MCF 10A (cell line): ENCODE results near the gene MAN1C1. TPM values are rescaled to one million over a fixed set of nuclear protein-coding genes. Genes with fewer than 3 reads are reported as not detected.

ENCODE experiments used
- BruUV-seq: library from RNA; stranded (reverse); fragments of 400-500 nt; replicated peaks from 2 replicates; lab custom pipeline; 2021; lab: Mats Ljungman, UMichigan
- CTCF ChIA-PET: fragments of 300-600 bp; sonication (Branson Sonifier 250); formaldehyde crosslinking; extraction: SDS; loops from one replicate; lab custom pipeline; 2021; ENCODE audit warnings: antibody characterized with exemption, inconsistent platforms; lab: Yijun Ruan, JAX
- POLR2A ChIA-PET: fragments of 300-600, 350-650 bp; sonication (Branson Sonifier 250); formaldehyde crosslinking; extraction: SDS; loops from one replicate; lab custom pipeline; 2020; ENCODE audit warnings: antibody characterized with exemption, inconsistent platforms; lab: Yijun Ruan, JAX
- DNase-seq: peaks from one replicate; pipeline ENCODE4 v3.0.0-alpha.2; 2018; ENCODE audit not compliant: unreplicated experiment
- H3K27ac Mint-ChIP-seq: one replicate; pipeline ENCODE4 v1.8.0; 2022; ENCODE audit warnings: mild to moderate bottlenecking, low read depth, mixed read lengths; ENCODE audit not compliant: unreplicated experiment
- H3K27me3 Mint-ChIP-seq: one replicate; pipeline ENCODE4 v1.8.0; 2022; ENCODE audit warnings: mixed read lengths; ENCODE audit not compliant: insufficient read depth, unreplicated experiment
- H3K36me3 Mint-ChIP-seq: one replicate; pipeline ENCODE4 v1.8.0; 2022; ENCODE audit warnings: mild to moderate bottlenecking, moderate library complexity, mixed read lengths; ENCODE audit not compliant: insufficient read depth, unreplicated experiment
- H3K4me1 Mint-ChIP-seq: one replicate; pipeline ENCODE4 v1.8.0; 2022; ENCODE audit warnings: mixed read lengths; ENCODE audit not compliant: insufficient read depth, unreplicated experiment
- H3K4me3 Mint-ChIP-seq: one replicate; pipeline ENCODE4 v1.8.0; 2022; ENCODE audit warnings: mild to moderate bottlenecking, moderate library complexity, mixed read lengths; ENCODE audit not compliant: unreplicated experiment
- H3K9me3 Mint-ChIP-seq: one replicate; pipeline ENCODE4 v1.8.0; 2022; ENCODE audit warnings: mixed read lengths; ENCODE audit not compliant: unreplicated experiment
- intact Hi-C: fragments of 100-400 bp; cut with micrococcal nuclease; formaldehyde crosslinking; loops from 2 replicates; pipeline ENCODE4 v1.14.1; 2022
- total RNA-seq: library from RNA; stranded (reverse); gene quantifications from 2 replicates; pipeline ENCODE4 v1.2.3, GENCODE V29; 2022
- TF ChIP-seq, protein P1 (sequence below): fragments of 200-600 bp; IDR thresholded peaks from one replicate; pipeline ENCODE4 v1.8.0; 2022; ENCODE audit warnings: antibody characterized with exemption, mild to moderate bottlenecking; ENCODE audit not compliant: unreplicated experiment

Gene MAN1C1
- total RNA-seq, 1 experiment from 2014 or later: not detected

DNA sequence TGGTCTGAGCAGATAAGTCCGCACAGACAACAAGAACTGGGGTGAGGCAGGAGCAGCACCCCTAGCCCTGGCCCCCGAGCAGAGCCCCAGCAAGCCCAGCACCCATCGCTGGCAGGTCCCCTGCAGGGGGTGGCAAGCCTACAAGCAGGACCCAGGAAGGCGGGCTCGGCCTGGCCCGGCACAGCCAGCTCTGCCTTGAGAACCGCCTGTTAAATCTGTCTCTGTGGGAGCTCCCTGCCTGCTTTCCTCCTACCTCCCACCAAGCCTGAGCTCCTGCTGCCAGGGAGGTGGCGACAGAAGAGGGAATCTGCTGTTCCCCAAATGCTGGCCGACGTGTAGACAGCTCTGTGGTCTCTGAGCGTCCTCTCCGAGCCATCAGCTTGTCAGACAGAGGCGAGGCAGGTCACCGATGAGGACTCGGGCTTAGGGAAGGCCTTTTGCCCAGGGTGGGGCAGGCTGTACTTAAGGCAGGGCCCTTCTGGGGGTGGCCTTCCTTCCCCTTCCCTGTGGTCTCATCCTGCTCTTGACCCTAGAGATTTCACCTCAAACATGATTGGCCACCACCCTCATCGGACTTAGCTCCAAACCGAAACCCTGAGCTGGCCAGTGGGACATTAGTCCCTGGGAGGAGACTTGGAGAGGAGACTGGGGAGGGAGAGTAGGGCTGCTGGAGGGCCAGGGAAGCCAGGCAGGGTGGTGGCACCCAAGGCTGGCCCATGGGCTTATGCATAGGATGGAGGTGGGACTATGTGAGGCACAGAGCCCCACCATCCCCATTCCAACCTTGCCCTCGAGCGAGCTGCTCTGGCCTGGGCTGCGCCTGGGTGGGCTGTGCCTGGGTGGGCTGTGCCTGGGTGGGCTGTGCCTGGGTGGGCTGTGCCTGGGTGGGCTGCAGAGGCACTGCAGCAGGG lies 191.1 kb downstream of the MAN1C1 start:
- Mint-ChIP-seq H3K4me3 (no peak overlapping the region), H3K27ac (no peak overlapping the region), H3K9me3 (no peaks in the 10 kb centered on the region), H3K27me3 (no peaks in the 10 kb centered on the region), H3K4me1 (peaks cover 8% of the 10 kb centered on the region), H3K36me3 (no peaks in the 10 kb centered on the region)
- CTCF ChIA-PET: interaction anchor here (0.6 to 1.3 kb wide), 5 partner anchors 199 to 554 kb away, joined by 3 to 9 read pairs (median 3); no protein-coding TSS in a partner anchor
- no peak for DNase-seq
- POLR2A ChIA-PET: interaction anchor here (0.7 to 1.7 kb wide), 3 partner anchors 10 to 228 kb away, joined by 3 to 7 read pairs (median 4); partner anchors contain the start of gene MTFR1L
- intact Hi-C loops: no loop called here
- TF ChIP-seq, protein P1, sequence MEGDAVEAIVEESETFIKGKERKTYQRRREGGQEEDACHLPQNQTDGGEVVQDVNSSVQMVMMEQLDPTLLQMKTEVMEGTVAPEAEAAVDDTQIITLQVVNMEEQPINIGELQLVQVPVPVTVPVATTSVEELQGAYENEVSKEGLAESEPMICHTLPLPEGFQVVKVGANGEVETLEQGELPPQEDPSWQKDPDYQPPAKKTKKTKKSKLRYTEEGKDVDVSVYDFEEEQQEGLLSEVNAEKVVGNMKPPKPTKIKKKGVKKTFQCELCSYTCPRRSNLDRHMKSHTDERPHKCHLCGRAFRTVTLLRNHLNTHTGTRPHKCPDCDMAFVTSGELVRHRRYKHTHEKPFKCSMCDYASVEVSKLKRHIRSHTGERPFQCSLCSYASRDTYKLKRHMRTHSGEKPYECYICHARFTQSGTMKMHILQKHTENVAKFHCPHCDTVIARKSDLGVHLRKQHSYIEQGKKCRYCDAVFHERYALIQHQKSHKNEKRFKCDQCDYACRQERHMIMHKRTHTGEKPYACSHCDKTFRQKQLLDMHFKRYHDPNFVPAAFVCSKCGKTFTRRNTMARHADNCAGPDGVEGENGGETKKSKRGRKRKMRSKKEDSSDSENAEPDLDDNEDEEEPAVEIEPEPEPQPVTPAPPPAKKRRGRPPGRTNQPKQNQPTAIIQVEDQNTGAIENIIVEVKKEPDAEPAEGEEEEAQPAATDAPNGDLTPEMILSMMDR: no peak
- BruUV-seq: no TSS peak

DNA sequence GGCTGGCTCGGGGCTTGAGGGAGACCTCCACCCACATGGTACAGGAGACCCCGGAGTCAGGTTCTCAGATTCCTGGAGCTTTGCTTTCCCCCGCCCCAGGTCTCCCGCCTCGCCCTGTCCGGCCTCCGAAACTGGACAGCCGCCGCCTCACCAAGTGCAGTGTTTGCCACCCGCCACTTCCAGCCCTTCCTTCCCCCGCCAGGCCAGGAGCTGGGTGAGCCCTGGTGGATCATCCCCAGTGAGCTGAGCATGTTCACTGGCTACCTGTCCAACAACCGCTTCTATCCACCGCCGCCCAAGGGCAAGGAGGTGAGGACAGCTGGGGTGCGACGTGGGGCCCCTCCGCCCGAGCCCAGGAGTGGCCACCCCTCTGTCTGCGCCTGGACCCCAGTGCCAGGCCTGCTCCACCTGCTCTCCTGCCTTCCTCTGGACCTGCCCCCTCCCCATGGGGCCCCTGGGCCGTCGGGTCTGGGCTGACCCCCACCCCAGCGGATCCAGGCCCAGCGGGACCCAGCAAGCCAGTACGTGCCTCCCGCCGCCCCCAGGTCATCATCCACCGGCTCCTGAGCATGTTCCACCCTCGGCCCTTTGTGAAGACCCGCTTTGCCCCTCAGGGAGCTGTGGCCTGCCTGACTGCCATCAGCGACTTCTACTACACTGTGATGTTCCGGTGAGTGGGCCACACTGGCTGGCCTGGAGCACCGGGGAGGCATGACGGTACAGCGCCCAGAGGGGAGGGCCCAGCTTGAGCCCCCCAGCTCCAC lies 192.1 kb downstream of the MAN1C1 start:
- no TSS peak for BruUV-seq
- no peaks in the 10 kb centered on the region for H3K27me3 Mint-ChIP-seq
- peaks cover 4% of the 10 kb centered on the region for H3K36me3 Mint-ChIP-seq
- TF ChIP-seq, protein P1: no peak
- peaks cover 8% of the 10 kb centered on the region for H3K4me1 Mint-ChIP-seq
- H3K9me3 Mint-ChIP-seq: no peaks in the 10 kb centered on the region
- ChIA-PET POLR2A (interaction anchor here (1.0 to 1.7 kb wide), 3 partner anchors 11 to 569 kb away, joined by 3 to 7 read pairs (median 3); partner anchors contain the start of gene MTFR1L), CTCF (interaction anchor here (0.5 to 2.2 kb wide), 8 partner anchors 9 to 987 kb away, joined by 3 to 9 read pairs (median 3); partner anchors contain the start of genes PAFAH2 and SELENON)
- intact Hi-C loops: no loop called here
- no peak overlapping the region for H3K27ac Mint-ChIP-seq
- no peak for DNase-seq
- H3K4me3 Mint-ChIP-seq: no peak overlapping the region

GRCh38 chr1:25809283-25809926 lies 192.8 kb downstream of the MAN1C1 start:
- intact Hi-C loops: no loop called here
- Mint-ChIP-seq H3K4me3 (no peak overlapping the region), H3K36me3 (peaks cover 8% of the 10 kb centered on the region), H3K27ac (no peak overlapping the region), H3K4me1 (peaks cover 8% of the 10 kb centered on the region), H3K27me3 (no peaks in the 10 kb centered on the region), H3K9me3 (no peaks in the 10 kb centered on the region)
- TF ChIP-seq, protein P1: no peak
- no TSS peak for BruUV-seq
- ChIA-PET CTCF (interaction anchor here (0.5 to 2.2 kb wide), 14 partner anchors 9 to 1003 kb away, joined by 3 to 10 read pairs (median 3); partner anchors contain the start of genes PAFAH2 and SELENON), POLR2A (interaction anchor here (0.5 to 1.7 kb wide), 6 partner anchors 10 to 736 kb away, joined by 3 to 6 read pairs (median 3); partner anchors contain the start of gene MTFR1L)
- DNase-seq: no peak
